ENCODE data around the gene TSR2. TPM values are rescaled to one million over a fixed set of nuclear protein-coding genes. Genes with fewer than 3 reads are reported as not detected.

TSR2 gene
- total RNA-seq, 1 experiment from 2014 or later = 27.9 TPM

DNA sequence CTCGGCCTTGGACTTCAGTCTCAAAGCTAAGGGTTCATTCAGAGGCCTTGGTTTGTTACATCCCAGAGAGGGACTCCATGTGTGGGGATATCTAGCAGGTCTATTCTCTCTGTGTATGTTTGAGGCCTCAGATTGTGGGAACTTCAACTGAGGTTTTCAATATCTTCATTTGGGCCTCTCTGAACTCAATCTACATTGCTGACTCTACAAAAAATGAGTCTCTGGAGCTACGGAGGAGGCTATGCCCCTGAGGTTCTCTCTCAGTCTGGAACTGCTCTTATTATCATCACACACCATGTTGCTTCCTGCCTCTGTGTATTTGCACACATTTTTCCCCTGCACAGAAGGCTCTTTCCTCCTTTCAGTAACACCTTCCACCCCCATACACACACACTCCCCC is 5.1 kb upstream of the TSR2 start:
- POLR2A ChIA-PET = no interaction called here
- Histone ChIP-seq H3K4me2 (ENCODE audit: low read length) (no peak overlapping the region), H3K27ac (ENCODE audit: low read depth, low read length) (no peak overlapping the region), H3K9me3 (ENCODE audit: control insufficient read depth in 1 of 2, insufficient read depth in 1 of 2, low read depth in 1 of 2, low read length in 2 of 2) (no peaks in the 10 kb centered on the region), H3K36me3 (ENCODE audit: control insufficient read depth in 1 of 2, insufficient read depth in 2 of 2, low read length in 2 of 2) (no peaks in the 10 kb centered on the region), H3K4me3 (replicated peaks in 1 of 2; ENCODE audit: low read depth in 1 of 2, low read length in 2 of 2) (no peak overlapping the region), H3K9ac (ENCODE audit: low read length) (no peak overlapping the region), H3K27me3 (ENCODE audit: insufficient read depth, low read length) (no peaks in the 10 kb centered on the region), H4K20me1 (ENCODE audit: insufficient read depth) (no peaks in the 10 kb centered on the region), H3K4me1 (ENCODE audit: control insufficient read depth in 1 of 2, insufficient read depth in 2 of 2, low read length in 2 of 2) (no peaks in the 10 kb centered on the region), H3K79me2 (ENCODE audit: insufficient read depth, low read length) (no peaks in the 10 kb centered on the region), H2AFZ (ENCODE audit: low read depth, low read length, poor library complexity, severe bottlenecking) (no peak overlapping the region), H3K9me2 (ENCODE audit: insufficient read depth) (no peaks in the 10 kb centered on the region)
- DNase-seq (ENCODE audit: low read depth, low spot score) = no peak
- no TSS peak for BruUV-seq (replicated peaks)
- intact Hi-C loops (cut with micrococcal nuclease) = no loop called here
- no peak for TF ChIP-seq CBX3 (IDR thresholded peaks at IDR 0.05; ENCODE audit: low read depth)
- TF ChIP-seq TCF7L2 (IDR thresholded peaks at IDR 0.05; ENCODE audit: borderline replicate concordance, extremely low read depth, insufficient read depth, insufficient read length) = no peak
- TF ChIP-seq, protein P1, sequence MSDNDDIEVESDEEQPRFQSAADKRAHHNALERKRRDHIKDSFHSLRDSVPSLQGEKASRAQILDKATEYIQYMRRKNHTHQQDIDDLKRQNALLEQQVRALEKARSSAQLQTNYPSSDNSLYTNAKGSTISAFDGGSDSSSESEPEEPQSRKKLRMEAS (IDR thresholded peaks at IDR 0.05) = no peak
- TF ChIP-seq ZFX (IDR thresholded peaks at IDR 0.05) = no peak
- TF ChIP-seq SP1 (IDR thresholded peaks at IDR 0.05; ENCODE audit: low read depth) = no peak
- TF ChIP-seq, protein P2, sequence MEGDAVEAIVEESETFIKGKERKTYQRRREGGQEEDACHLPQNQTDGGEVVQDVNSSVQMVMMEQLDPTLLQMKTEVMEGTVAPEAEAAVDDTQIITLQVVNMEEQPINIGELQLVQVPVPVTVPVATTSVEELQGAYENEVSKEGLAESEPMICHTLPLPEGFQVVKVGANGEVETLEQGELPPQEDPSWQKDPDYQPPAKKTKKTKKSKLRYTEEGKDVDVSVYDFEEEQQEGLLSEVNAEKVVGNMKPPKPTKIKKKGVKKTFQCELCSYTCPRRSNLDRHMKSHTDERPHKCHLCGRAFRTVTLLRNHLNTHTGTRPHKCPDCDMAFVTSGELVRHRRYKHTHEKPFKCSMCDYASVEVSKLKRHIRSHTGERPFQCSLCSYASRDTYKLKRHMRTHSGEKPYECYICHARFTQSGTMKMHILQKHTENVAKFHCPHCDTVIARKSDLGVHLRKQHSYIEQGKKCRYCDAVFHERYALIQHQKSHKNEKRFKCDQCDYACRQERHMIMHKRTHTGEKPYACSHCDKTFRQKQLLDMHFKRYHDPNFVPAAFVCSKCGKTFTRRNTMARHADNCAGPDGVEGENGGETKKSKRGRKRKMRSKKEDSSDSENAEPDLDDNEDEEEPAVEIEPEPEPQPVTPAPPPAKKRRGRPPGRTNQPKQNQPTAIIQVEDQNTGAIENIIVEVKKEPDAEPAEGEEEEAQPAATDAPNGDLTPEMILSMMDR (IDR thresholded peaks at IDR 0.05 in 2 of 3, conservative IDR thresholded peaks at IDR 0.05 in 1 of 3; ENCODE audit: borderline replicate concordance in 1 of 3, insufficient read depth in 1 of 3, low read depth in 2 of 3, low read length in 2 of 3) = no peak
- TF ChIP-seq CEBPB (IDR thresholded peaks at IDR 0.05; ENCODE audit: low read depth) = no peak
- no peak for TF ChIP-seq POLR2AphosphoS5 (IDR thresholded peaks at IDR 0.05; ENCODE audit: low read depth, low read length)
- TF ChIP-seq ZNF274 (IDR thresholded peaks at IDR 0.05; ENCODE audit: low read depth, low read length) = no peak
- no peak for TF ChIP-seq POLR2A (IDR thresholded peaks at IDR 0.05; ENCODE audit: borderline replicate concordance, extremely low read depth, insufficient read depth, insufficient read length)
- TF ChIP-seq ELF1 (IDR thresholded peaks at IDR 0.05; ENCODE audit: borderline replicate concordance, low read depth) = no peak
- CTCF ChIA-PET = no interaction called here
- RAD21 ChIA-PET (ENCODE audit: low non-redundant PET in 1 of 2, low total read pairs in 2 of 2, uncharacterized antibody in 2 of 2, unreplicated experiment in 2 of 2) = no interaction called here
- ATAC-seq = no peak

Data from HCT116 (cell line).